DND-41 (cell line): Measurements from ENCODE around the gene PAEP.
"Not testable (repeated sequence)": the region's sequence is repeated elsewhere in the genome, so short reads cannot be mapped to it uniquely, and the experiment has no call there.

Experiments used
- ATAC-seq: fragments of 200-7000 bp; cut with Tn5 transposase; 3 replicates; pipeline ENCODE4 v1.9.1; 2021; ENCODE audit warnings: low read depth; ENCODE audit not compliant: insufficient read depth
- DNase-seq: peaks from one replicate; pipeline ENCODE4 v3.0.0-alpha.2; 2020
- H2AFZ ChIP-seq: 2 replicates; pipeline ENCODE4 v1.6.0; 2012; ENCODE audit warnings: low read depth, low read length
- H3K27ac ChIP-seq: 2 replicates; pipeline ENCODE4 v1.5.1; 2012; ENCODE audit warnings: low read length, inconsistent platforms
- H3K27me3 ChIP-seq: fragments of 200-600 bp; sonication (generic); 2 replicates; pipeline ENCODE4 v1.6.0; 2012; ENCODE audit warnings: low read length, mild to moderate bottlenecking, inconsistent platforms; ENCODE audit not compliant: insufficient read depth, poor library complexity
- H3K36me3 ChIP-seq: 2 replicates; pipeline ENCODE4 v1.5.1; 2012; ENCODE audit warnings: low read length, inconsistent platforms; ENCODE audit not compliant: insufficient read depth
- H3K4me1 ChIP-seq: 2 replicates; pipeline ENCODE4 v1.5.1; 2012; ENCODE audit warnings: mild to moderate bottlenecking, low read length; ENCODE audit not compliant: insufficient read depth
- H3K4me2 ChIP-seq: 2 replicates; pipeline ENCODE4 v1.6.0; 2012; ENCODE audit warnings: mild to moderate bottlenecking, moderate library complexity, low read length, inconsistent platforms; ENCODE audit not compliant: insufficient read depth
- H3K4me3 ChIP-seq, 2 experiments: fragments of 200-600 bp in 1 of 2; shearing (Covaris generic) in 1 of 2; 2 replicates each; pipeline ENCODE4 v1.5.1; 2012 to 2016; ENCODE audit warnings: inconsistent platforms in 2 of 2, low read length in 2 of 2, mild to moderate bottlenecking in 2 of 2, low read depth in 1 of 2, moderate library complexity in 1 of 2
- H3K79me2 ChIP-seq: 2 replicates; pipeline ENCODE4 v1.6.0; 2012; ENCODE audit warnings: low read length, inconsistent platforms; ENCODE audit not compliant: insufficient read depth
- H3K9ac ChIP-seq: 2 replicates; pipeline ENCODE4 v1.6.0; 2012; ENCODE audit warnings: low read depth, mild to moderate bottlenecking, inconsistent platforms, low read length, moderate library complexity
- H3K9me3 ChIP-seq: 2 replicates; pipeline ENCODE4 v1.5.1; 2012; ENCODE audit warnings: low read length, moderate library complexity, mild to moderate bottlenecking, inconsistent platforms; ENCODE audit not compliant: insufficient read depth, severe bottlenecking
- H4K20me1 ChIP-seq: 2 replicates; pipeline ENCODE4 v1.6.0; 2012; ENCODE audit warnings: low read length; ENCODE audit not compliant: insufficient read depth
- EZH2 ChIP-seq: IDR thresholded peaks from 3 replicates; pipeline ENCODE4 v1.6.1; 2012; ENCODE audit warnings: borderline replicate concordance, low read depth, mild to moderate bottlenecking, moderate library complexity, low read length, inconsistent platforms; ENCODE audit not compliant: severe bottlenecking
- TF ChIP-seq, protein P1 (sequence below): IDR thresholded peaks from 2 replicates; pipeline ENCODE4 v1.5.1; 2012; ENCODE audit warnings: borderline replicate concordance, low read length, moderate library complexity, mild to moderate bottlenecking; ENCODE audit not compliant: poor library complexity, severe bottlenecking; ENCODE audit errors: extremely low read depth

Gene PAEP

DNA sequence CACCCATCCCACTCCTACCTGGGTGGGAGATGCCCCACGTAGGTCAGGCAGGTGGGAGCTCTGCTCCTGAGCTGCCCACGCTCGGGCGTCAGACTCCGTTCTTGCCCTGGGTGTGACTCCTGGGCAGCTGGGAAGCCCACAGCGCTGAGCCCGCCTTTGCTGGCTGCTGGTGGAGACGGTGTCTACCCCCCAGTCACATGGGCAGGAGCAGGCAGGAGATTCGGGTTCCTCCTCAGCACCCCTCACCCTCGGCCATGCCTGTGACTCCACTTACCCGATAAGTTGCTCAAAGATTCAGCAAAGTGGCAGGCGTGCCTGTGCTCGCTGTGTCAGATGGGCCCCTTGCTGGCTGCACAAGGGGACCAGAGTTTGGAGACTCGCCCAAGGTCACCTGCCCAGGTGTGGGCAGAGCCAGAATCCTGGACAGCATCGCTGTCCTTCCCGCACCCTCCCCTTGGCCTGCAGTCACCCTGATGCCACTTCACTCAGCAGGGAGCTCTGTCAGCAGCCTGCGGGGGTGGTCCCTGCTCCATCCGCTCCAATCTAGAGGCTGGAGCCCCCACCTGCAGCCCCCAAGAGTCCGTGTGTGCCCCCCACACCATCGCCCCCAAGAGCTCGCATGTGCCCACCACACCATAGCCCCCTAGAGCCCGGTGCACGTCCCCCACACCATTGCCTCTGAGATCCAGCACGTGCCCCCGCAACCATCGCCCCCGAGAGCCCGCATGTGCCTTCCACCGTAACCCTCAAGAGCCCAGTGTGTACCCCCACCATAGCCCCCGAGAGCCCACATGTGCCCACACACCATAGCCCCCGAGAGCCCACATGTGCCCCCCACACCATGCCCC is 36.1 kb upstream of the PAEP start:
- H3K4me3 ChIP-seq, result no peak overlapping the region
- DNase-seq, result no peak
- no peak overlapping the region for H3K27ac ChIP-seq
- H3K36me3 ChIP-seq, result no peaks in the 10 kb centered on the region
- H3K4me1 ChIP-seq, result no peaks in the 10 kb centered on the region
- no peaks in the 10 kb centered on the region for H3K79me2 ChIP-seq
- ATAC-seq, result no peak
- no peak overlapping the region for H3K9ac ChIP-seq
- no peak overlapping the region for H2AFZ ChIP-seq
- TF ChIP-seq EZH2, result no peak
- TF ChIP-seq, protein P1, sequence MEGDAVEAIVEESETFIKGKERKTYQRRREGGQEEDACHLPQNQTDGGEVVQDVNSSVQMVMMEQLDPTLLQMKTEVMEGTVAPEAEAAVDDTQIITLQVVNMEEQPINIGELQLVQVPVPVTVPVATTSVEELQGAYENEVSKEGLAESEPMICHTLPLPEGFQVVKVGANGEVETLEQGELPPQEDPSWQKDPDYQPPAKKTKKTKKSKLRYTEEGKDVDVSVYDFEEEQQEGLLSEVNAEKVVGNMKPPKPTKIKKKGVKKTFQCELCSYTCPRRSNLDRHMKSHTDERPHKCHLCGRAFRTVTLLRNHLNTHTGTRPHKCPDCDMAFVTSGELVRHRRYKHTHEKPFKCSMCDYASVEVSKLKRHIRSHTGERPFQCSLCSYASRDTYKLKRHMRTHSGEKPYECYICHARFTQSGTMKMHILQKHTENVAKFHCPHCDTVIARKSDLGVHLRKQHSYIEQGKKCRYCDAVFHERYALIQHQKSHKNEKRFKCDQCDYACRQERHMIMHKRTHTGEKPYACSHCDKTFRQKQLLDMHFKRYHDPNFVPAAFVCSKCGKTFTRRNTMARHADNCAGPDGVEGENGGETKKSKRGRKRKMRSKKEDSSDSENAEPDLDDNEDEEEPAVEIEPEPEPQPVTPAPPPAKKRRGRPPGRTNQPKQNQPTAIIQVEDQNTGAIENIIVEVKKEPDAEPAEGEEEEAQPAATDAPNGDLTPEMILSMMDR, result no peak
- no peak overlapping the region for H3K4me2 ChIP-seq
- H3K9me3 ChIP-seq, result no peaks in the 10 kb centered on the region
- H3K27me3 ChIP-seq, result no peaks in the 10 kb centered on the region
- no peaks in the 10 kb centered on the region for H4K20me1 ChIP-seq

DNA sequence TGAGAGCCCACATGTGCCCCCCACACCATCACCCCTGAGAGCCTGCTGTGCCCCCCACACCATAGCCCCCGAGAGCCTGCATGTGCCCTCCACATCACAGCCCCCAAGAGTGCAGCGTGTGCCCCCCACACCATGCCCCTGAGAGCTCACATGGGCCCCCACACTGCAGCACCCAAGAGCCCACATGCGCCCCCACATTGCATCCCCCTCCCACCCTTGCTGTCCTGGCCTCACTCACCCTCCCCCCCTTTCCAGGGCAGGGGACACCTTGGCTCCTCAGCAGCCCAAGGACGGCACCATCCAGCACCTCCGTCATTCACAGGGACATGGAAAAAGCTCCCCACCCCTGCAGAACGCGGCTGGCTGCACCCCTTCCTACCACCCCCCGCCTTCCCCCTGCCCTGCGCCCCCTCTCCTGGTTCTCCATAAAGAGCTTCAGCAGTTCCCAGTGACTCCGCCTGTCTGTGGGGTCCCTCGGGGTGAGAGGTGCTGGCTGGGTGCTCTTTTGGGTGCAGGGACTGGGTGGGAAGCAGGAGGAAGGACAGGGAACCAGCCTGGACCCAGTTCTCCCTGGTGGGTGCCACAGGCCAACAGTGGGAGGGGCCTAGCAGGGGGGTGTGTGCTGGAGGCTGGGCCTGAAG is 35.3 kb upstream of the PAEP start:
- H3K36me3 ChIP-seq, result no peaks in the 10 kb centered on the region
- H3K79me2 ChIP-seq, result no peaks in the 10 kb centered on the region
- H3K27me3 ChIP-seq, result no peaks in the 10 kb centered on the region
- H3K4me3 ChIP-seq, result no peak overlapping the region
- DNase-seq, result no peak
- no peak overlapping the region for H3K4me2 ChIP-seq
- no peaks in the 10 kb centered on the region for H3K4me1 ChIP-seq
- no peak overlapping the region for H3K9ac ChIP-seq
- H4K20me1 ChIP-seq, result no peaks in the 10 kb centered on the region
- no peaks in the 10 kb centered on the region for H3K9me3 ChIP-seq
- no peak overlapping the region for H3K27ac ChIP-seq
- H2AFZ ChIP-seq, result no peak overlapping the region
- no peak for ATAC-seq
- TF ChIP-seq, protein P1, result no peak
- no peak for TF ChIP-seq EZH2

DNA sequence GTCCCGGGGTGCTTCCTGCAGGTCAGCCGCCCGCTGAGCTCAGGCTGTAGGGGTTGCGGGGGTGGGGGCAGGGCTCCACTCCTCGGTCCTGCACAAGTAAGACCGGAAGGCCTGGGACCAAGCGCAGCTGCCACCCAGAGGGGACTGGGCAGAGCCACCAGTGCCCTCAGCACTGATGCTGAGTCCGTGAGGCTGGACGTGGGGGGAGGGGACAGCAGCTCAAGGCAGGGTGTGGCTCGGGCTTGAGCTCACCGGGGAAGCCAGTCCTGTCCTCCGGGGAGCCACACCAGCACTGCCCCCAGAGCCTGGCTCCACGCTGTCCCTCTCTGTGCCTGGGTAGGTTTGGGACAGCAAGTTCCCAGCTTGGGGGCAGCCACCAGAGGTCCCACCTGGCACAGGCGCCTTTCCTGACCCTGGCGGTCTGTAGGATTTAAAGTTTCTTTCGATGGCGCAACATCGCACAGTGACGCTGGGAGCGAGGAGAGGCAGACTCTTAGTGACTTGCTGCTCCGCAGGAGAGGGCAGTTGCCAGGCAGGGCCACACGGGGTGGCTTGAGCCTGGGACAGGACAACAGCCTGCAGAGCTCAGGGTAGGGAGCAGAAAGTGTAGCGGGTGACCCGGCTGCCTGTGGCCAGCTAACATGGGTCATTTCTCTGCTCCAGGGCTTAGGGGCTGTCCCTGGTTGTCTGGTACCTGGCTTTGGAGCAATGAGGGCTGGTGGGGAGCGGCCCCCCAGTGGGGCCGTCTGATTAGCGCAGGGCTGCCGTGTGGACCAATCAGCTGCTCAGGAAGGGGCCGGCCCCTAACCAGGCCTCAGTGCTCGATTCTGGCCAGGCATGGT is 34.6 kb upstream of the PAEP start:
- DNase-seq, result no peak
- H3K4me2 ChIP-seq, result no peak overlapping the region
- no peak for ATAC-seq
- H3K79me2 ChIP-seq, result no peaks in the 10 kb centered on the region
- H3K4me3 ChIP-seq, result no peak overlapping the region
- TF ChIP-seq EZH2, result no peak
- TF ChIP-seq, protein P1, result no peak
- no peak overlapping the region for H3K27ac ChIP-seq
- no peaks in the 10 kb centered on the region for H4K20me1 ChIP-seq
- no peaks in the 10 kb centered on the region for H3K9me3 ChIP-seq
- H3K27me3 ChIP-seq, result no peaks in the 10 kb centered on the region
- no peak overlapping the region for H3K9ac ChIP-seq
- no peaks in the 10 kb centered on the region for H3K36me3 ChIP-seq
- H2AFZ ChIP-seq, result no peak overlapping the region
- H3K4me1 ChIP-seq, result no peaks in the 10 kb centered on the region

DNA sequence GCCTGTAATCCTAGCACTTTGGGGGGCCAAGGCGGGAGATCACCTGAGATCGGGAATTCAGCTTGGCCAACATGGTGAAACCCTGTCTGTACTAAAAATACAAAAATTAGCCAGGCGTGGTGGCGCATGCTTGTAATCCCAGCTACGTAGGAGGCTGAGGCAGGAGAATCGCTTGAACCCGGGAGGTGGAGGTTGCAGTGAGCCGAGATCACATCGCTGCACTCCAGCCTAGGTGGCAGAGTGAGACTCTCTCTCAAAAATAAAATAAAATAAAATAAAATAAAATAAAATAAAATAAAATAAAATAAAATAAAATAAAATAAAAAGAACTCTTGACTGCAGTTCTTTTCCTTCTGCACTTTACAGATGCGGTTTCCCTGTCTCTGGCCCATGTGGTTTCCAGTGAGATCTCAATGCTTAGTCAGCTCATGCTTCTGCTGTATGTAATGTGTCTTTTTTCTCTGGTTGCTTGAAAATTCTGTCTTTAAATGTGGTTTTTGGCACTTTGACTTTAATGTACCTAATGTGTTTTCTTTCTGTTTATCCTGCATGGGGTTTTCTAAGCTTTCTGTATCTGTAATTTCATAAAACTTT is 32.6 kb upstream of the PAEP start:
- H3K79me2 ChIP-seq, H3K4me2 ChIP-seq, H3K27me3 ChIP-seq, H3K27ac ChIP-seq, H3K4me3 ChIP-seq, H4K20me1 ChIP-seq, H3K36me3 ChIP-seq, H2AFZ ChIP-seq, H3K9ac ChIP-seq, H3K4me1 ChIP-seq, ATAC-seq, H3K9me3 ChIP-seq, DNase-seq: not testable (repeated sequence)
